HG03575 (cell line): ENCODE measurements around the gene GALNT16.
"Not testable (repeated sequence)": the region's sequence is repeated elsewhere in the genome, so short reads cannot be mapped to it uniquely, and the experiment has no call there.

ENCODE experiments used
- ATAC-seq: cut with Tn5 transposase; IDR thresholded peaks from one replicate; pipeline ENCODE4 v1.9.1; 2021; ENCODE audit not compliant: unreplicated experiment, insufficient number of reproducible peaks, low FRiP score; ENCODE audit errors: extremely low read depth

The GALNT16 gene

DNA sequence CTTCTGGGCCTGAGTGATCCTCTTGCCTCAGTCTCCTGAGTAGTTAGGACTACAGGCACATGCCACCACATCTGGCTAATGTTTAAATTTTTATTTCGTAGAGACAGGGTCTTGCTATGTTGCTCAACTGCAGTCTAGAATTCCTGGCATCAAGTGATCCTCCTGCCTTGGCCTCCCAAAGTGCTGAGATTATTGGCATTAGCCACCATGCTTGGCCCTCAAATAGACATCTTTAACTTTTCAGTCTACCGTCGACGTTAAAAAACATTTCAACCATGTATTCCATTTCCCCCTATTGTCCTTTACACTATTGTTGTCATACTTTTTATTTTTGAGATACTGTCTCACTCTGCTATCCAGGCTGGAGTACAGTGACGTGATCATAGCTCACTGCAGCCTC is 115.8 kb downstream of the GALNT16 start:
- ATAC-seq = no peak

DNA sequence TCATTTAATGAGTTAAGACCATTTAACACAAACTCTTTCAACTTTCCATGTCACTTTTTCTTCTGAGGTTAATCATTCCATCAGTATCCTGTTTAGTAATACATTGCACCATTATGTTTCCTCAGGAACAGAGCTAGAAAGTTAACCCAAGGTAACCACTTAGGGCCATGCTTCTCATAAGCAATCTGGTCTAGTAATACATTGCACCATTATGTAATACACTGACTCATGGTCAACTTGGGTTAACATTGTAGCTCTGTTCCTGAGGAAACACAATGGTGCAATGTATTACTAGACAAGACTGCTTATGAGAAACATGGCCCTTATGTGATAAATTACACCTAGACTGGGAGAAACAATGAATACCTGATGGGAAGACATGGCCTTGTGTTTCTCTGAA is 116.5 kb downstream of the GALNT16 start:
- no peak for ATAC-seq

- ATAC-seq = no peak
Measured at GRCh38 chr14:69378274-69378673, 118.3 kb downstream of the GALNT16 start.

- ATAC-seq = no peak
Measured at GRCh38 chr14:69387311-69387710, 127.4 kb downstream of the GALNT16 start.

- ATAC-seq = not testable (repeated sequence)
Measured at GRCh38 chr14:69391400-69391799, 131.4 kb downstream of the GALNT16 start.

- no peak for ATAC-seq
Measured at GRCh38 chr14:69392481-69392880, 132.5 kb downstream of the GALNT16 start.

DNA sequence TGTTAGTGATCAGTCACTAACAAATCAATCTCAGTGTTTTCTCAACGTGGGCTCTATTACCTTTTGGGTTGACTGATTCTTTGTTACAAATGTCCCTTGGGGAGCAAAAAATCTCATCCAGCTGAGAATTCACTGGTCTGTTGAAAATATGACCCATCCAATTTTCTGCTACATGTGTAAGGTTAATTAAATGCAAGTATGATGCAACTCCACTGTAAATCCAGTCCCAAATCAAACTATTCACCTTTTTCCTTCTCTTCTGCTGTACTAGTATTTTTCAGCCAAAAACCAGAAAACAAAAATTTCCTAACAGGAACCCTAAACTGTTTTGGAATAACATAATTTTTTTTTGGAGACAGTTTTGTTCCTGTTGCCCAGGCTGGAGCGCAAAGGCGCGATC is 136.0 kb downstream of the GALNT16 start:
- ATAC-seq = no peak

DNA sequence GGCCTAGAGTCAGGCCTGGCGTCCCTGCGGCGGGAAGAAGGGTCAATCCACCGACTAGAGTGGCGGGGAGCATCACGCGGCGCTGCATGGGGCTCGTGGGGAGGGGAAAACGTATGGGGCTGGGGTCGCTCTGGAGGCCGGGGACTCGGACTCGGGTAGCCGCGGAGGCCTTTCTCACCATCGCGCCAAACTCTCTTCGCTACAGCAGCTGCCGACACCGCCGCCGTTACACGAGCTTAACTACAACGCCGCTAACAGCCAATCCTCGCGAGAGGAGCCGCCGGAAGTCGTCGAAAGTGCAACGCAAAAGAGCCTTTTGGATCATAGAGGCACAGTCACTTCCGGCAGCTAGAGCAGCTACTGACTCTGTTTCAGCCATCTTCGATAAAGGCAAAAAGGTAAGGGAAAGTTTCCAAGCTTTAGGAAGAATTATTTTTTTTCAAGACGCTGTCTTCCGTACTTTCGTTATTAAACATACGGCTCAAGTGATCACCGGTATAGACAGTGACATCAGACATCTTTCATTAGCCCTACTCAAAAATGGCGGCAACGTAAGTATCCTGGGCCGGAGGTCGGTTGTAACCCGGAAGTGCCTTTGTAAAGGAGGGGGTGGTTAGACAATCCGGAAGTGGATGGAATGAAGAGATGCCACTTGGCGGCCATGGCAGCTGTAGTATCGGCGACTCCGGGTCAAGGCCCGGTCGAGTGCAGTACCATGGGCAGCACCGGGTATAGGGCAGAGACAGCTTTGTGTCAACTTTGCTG is 138.3 kb downstream of the GALNT16 start, which contains the start of the genes ERH and SLC39A9:
TSS of gene ERH (minus strand) at position 247 of the 765 bp plus-strand sequence. CDS start at position 181, 66 bp downstream.
TSS of gene SLC39A9 (plus strand) at position 640 of the 765 bp plus-strand sequence. CDS start 678 bp downstream, outside the sequence.
- peak; percentile 66 for ATAC-seq

DNA sequence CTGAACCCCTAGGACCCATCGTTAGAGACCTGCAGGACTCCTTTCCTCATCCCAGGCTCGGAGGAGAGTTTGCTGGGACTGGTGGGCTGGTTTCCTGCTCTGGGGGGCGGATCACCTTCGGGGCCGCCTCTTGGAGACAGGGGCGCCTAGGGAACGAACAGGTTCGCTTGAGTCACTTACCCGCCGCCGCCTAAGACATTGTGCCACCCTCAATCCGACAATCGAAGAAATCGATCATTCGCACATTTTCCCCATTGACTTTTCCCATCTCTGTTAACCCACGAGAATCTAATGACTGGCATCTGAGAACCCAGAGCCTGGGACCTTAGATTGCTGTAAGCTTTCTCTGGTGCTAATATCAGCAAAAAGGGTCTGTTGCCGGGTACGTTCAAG is 138.9 kb downstream of the GALNT16 start:
- ATAC-seq = no peak

DNA sequence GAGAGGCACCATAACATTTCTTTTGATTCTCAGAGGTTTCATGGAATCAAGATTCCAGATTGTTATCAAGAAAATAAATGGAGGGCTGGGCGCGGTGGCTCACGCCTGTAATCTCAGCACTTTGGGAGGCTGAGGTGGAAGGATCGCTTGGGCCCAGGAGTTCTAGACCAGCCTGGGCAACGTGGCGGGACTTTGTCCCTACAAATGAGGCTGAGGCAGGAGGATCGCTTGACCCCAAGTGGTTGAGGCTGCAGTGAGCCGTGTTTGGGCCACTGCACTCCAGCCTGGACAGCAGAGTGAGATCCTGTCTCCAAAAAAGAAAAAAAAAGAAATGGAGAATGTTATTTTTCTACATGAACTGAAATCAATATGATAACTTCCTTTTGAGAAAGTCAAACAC is 139.8 kb downstream of the GALNT16 start:
- no peak for ATAC-seq

DNA sequence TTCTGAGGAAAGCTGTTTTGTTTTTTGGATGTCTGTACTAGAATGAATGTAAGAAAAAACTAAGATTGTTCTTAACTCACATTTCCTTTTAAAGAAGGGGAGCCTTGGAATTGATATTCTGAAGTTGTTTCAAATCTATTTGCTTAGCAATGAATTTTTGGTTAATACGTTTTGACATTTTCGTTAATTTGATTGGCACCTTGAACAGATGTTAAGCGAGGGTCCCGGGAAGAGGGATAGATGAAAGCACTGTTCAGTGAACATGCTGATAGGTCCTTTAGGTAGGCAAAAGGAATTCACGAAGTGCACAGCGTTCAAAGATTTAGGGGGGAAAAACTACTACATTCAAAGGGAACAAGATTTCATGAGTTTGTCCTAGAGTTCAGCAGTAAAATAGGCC is 140.2 kb downstream of the GALNT16 start:
- no peak for ATAC-seq

- no peak for ATAC-seq
Measured at GRCh38 chr14:69401841-69402240, 141.9 kb downstream of the GALNT16 start.

DNA sequence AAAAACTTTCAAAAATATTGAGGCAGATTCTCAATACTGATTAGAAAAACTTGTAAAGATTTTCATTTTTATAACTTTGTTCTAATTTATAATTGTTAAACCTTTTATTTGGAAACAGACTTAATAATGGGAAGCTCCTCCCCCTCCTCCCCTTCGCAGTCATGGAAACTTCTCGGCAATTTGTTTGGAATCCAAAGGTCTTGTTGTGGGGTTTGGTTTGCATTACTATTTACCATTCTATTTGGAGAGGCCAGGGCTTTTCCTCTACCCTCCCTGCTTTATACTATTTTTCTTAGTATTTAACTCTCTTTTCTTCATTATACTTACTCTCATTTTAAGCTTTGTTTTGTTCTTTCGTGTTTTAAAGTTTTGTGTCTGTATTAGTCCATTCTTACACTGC is 144.5 kb downstream of the GALNT16 start:
- ATAC-seq = no peak

DNA sequence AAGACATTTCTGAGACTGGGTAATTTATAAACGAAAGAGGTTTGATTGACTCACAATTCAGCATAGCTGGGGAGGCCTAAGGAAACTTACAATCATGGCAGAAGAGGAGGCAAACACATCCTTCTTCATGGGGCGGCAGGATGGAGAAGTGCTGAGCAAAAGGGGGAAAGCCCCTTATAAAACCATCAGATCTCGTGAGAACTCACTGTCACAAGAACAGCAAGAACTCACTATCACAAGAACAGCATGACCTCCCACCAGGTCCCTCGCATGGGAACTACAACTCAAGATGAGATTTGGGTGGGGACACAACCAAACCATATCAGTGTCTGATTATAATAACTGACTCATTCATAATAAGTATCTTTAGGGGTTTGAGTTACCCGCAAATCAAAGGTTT is 144.9 kb downstream of the GALNT16 start:
- no peak for ATAC-seq

DNA sequence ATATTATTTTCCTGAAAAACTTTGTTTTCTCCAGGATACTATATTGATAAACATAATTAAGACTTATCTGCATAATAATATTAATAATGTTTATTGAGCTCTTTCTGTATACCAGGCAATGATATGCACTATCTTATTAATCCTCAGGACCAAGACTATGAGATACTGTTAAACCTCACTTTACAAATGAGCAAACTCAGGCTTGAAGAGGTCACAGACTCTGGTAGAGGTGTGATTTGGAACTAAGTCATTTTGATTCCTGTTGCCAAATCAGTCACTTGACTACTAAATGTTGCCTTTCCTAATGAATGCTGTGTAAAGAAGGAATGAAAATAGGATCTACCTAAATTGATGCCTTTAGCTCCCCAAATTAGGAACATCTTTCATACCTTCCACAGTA is 145.8 kb downstream of the GALNT16 start:
- no peak for ATAC-seq
